GM19193 (cell line): ENCODE data around the gene CD24.

Experiments used
- POLR2A ChIP-seq: IDR thresholded peaks from 4 replicates; pipeline ENCODE4 v1.6.1; 2011; ENCODE audit not compliant: insufficient read depth, insufficient read length; ENCODE audit errors: extremely low read depth

CD24 gene

DNA sequence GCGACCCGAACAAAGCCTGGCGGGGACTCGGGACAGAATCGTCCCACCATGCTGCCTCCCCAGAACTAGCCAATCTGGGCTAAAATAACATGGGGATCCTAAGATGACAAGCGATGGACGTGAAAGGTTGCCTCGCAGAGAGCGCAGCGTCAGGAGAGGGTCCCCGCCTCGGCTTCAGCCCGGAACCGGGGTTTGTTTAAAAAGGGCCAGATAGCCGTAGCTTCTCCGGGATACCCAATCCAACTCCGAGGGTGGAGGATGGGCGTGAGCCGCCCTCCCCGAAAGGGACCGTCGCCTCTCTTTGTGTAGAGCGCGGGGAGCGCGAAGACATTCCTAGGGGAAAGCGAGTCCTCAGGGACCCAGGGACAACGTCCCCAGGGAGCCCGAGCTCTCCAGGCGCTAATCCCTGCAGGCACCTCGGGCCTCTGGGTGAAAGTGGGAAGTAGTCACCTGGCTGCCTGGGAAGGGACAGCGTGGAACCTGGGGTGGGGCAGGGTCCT, 643 bp downstream of the CD24 start:
- TF ChIP-seq POLR2A: no peak

DNA sequence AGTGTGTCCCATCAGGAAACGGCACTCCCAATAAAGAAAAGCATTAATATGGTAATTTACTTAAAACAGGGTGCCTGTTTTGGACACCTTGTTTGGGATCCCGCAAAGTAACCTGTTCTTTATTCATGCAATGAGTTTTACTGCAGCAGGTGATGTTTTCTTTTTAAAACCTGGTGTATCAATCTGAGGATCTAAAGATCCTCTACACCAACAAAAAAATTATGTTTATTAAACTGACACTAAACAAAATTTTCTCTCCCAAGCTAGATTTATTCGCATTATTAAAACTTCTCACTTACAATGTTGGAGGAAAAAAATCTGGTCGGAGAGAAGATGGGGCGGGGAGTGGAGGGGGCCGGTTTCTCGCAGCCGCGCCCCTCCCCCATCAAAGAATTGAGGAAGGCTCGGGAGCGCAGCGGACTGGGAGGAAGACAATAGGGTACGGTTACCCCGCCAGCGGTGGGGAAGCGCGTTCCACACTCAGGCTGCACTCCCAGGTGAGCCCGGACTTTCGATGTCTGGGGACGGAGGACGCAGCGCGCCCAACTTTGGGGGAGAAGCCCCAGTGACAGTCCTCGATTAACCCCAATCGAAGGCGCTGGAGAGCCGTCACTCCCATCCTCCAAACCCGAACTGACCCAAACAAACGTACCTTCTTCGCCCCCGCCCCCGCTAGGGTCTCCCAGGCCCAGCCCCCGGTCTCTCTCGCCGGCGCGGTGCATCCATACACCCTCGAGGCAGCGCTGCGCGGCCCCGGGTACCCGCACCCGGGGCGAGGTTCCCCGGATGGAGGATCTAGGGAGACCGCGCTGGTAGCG, 1.3 kb downstream of the CD24 start:
- no peak for TF ChIP-seq POLR2A

DNA sequence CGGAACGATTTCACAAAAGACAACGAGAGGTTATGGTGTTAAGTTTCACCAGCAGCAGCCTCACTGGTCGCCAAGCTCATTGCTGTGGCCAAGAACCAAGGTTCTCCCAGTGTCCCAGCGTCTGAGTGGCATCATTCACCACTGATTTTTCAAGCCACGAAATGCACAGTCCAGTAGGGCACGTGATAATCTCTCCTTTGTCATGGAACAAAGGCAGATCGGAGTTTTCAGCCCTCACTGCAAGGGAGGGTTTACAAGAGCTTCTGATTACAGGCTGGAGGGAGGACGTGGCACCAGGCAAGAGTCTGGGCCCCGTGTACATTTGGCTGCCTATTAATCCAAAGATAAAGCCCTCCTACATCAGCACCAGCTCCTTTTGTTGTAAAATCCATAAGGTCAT, 2.0 kb downstream of the CD24 start:
- TF ChIP-seq POLR2A: no peak

DNA sequence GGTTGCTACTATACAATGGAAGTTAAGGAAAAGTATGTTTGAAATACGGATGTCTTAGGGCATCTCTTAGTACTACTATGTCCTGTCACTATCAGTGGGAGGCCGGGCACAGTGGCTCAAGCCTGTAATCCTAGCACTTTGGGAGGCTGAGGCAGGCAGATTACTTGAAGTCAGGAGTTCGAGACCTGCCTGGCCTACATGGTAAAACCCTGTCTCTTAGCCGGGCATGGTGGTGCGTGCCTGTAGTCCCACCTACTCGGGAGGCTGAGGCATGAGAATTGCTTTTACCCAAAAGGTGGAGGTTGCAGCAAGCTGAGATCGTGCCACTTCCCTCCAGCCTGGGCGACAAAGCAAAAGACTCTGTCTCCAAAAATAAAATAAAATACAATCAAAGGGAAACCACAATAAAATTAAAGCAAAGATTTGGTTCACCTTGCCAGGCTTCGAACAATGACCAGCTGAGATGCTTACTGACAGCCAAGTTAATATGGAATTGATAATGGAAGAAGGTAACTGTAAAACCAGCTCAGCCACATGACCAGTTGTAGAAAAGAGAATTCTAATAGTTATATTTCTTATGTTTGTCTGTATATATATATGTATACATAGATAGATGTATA, 6.5 kb downstream of the CD24 start:
- TF ChIP-seq POLR2A: no peak

DNA sequence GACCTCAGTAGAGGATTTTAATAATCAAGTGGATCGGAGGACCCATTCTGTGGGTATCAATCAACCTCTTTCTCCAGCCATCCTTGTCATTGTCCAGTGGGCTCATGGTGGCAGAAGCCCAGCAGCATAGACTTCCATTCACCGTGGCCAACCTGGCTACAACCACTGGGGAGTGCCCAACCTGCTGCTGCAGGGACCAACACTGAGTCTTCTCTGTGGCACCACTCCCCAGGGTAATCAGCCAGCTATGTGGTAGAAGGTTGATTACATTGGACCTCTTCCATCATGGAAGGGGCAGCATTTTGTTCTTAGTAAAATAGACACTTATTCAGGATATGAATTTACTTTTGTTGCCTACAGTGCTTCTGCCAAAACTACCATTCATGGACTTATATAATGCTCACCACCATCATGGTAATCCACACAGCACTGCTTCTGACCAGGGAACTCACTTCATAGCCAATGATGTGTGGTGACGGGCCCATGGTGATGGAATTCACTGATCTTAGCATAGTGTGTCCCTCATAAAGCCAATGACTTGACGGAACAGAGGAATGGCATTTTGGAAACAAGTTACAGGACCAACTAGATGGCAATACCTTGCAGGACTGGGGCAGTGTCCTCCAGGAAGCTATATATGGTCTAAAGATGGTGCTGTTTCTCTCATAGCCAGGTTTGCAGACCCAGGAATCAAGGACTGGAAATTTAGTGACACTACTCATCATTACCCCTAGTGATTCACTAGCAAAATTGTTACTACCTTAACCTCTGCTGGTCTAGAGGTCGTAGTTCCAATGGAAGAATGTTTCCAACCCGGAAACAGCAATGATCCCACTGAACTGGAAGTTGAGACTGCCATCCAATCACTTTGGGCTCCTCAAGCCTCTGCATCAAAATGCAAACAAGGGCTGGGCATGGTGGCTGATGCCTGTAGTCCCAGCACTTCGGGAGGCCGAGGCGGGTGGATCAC, 7.6 kb downstream of the CD24 start:
- no peak for TF ChIP-seq POLR2A

DNA sequence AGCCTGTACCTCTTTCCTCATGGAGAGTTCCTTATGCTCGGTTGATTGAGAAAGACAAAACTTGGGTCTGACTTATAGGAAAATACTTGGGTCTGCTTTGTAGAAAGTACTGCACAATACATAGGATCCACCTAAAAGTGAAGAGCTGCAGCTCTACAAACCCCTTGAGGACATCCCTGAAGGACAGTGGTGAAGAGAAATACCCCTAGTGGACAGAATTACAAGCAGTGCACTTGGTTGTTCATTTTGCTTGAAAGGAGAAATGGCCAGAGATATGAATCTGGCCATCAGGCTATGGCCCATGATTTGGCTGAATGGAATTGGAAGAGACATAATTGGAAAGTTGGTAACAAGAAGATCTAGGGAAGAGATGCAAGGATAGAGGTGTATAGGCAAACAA, 8.3 kb downstream of the CD24 start:
- TF ChIP-seq POLR2A: no peak

DNA sequence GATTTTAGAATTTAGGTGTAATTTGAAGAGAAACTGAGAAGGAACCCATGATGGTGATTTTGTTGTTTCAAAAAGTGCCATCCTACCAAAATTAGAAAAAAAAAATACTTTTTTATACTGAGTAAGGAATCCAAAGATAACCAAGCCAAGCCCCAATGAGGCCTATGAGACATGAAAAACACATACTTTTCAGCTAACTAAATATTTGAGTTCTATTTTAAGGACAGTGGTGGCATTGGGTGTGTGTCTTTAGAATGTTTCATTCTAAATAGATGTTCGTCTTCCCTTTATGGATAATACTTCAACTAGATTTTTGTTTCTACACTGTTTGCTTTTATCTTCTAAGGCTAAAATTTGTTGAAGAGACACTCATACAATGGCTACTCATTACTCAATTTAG, 9.6 kb downstream of the CD24 start:
- no peak for TF ChIP-seq POLR2A

DNA sequence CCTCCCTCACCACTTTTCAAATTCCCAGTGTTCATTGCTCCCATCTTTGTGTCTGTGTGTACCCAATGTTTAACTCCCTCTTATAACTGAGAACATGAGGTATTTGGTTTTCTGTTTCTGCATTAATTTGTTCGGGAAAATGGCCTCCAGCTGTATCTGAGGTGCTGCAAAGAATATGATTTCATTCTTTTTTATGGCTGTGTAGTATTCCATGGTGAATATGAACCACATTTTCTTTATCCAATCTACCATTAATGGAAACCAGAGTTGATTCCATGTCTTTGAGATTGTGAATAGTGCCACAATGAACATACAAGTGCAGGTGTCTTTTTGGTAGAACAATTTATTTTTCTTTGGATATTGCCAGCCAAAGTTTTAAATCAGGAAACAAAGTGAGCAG, 10.4 kb downstream of the CD24 start:
- no peak for TF ChIP-seq POLR2A

DNA sequence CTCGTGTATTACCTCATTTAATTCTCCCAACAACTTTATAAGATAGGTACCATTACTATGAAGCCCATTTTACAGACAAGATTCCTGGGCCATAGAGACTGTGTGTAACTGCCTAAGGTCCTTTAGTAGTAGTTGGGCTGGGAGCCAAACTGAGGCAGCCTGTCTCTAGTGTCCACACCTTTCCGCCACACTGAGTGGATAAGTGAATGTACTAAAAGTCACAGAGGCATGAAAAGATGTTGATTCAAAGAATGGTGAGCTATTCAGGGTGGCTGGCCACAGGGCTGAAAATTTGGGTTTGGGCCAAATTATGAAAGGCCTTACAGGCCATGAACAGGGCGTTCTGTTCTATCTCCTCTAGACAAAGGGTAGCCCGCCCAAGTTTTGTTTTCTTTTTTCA, 11.0 kb downstream of the CD24 start:
- TF ChIP-seq POLR2A: no peak

DNA sequence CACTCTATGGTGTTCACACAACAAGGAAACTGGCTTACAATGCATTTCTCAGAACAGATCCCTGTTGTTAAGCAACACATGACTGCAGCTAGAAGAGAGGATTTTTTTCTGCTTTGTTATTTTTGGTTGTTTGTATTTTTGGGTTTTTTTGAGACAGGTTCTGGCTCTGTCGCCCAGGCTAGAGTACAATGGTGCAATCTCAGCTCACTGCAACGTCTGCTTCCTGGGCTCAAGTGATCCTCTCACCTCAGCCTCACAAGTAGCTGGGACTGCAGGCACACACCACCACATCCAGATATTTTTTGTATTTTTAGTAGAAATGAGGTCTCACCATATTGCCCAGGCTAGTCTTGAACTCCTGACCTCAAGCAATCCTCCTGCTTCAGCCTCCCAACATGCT, 12.7 kb downstream of the CD24 start:
- TF ChIP-seq POLR2A: no peak

DNA sequence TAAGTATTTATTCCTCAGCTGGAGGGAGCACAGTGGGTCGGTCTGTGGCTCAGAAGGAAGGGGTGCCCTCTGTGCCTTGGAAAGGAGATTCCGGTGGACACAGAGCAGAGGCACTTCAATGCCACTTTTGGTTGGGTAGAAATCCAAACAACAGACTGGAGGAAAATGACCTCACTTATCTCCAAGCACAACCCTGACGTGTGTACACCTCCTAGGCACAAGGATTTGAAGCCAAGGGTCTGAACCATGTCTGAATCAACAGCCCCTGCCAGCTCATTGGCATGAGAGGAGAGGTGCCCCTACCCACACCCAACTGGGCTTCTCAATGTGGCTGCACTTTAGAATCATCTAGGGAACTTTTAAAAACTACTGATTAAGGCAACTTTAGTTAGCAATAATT, 13.4 kb downstream of the CD24 start:
- no peak for TF ChIP-seq POLR2A

DNA sequence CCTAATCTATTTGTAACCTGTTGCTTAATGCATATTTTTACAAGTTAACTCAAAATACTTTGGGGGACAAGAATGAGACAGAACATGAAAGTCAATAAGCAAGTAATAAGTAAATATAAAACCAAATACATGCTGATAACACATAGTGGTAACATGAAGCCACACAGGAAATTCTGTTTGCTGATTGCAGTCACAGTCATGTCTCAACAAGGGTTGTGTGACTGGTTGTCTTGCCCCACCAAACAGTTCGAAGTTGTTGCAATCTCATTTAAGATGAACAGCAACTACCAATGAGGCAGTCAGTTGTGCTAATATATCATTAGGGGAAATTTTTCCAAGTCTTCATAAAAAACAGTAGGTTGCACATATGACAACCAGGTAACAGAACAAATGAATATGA, 14.5 kb downstream of the CD24 start:
- TF ChIP-seq POLR2A: no peak

DNA sequence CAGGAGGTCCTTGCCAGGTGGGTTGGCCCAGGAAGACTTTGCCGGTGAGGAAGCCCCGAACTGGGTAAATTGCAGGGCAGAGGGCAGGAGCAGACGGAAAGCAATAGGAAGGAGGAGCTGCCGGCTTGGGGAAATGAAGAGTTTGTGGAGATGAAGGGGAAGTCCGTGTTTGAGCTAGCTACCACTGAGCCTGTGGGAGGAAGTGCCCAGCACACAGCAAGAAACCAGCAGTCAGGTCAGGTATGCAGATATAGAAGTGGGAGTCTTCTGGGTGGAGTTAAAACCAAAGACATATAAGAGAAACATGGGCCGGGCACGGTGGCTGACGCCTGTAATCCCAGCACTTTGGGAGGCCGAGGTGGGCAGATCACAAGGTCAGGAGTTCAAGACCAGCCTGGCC, 34.7 kb downstream of the CD24 start:
- no peak for TF ChIP-seq POLR2A

DNA sequence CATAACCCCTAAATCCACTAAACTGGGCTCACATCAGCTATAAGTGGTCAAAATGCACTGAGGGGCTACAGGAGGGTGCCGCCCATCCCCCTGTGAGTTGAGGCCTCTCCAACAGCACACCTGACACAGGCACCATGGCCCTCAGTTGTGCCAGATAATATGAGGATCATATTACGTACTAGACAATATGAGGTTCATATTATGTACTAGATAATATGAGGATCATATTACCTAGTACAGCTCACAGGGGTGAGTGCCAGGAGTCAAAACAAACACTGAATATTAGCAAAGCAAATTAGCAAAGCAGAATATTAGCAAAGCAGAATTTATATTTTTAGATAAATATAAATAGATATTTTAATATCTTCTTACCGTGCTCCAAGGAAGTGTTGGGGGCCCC, 35.3 kb downstream of the CD24 start:
- no peak for TF ChIP-seq POLR2A

DNA sequence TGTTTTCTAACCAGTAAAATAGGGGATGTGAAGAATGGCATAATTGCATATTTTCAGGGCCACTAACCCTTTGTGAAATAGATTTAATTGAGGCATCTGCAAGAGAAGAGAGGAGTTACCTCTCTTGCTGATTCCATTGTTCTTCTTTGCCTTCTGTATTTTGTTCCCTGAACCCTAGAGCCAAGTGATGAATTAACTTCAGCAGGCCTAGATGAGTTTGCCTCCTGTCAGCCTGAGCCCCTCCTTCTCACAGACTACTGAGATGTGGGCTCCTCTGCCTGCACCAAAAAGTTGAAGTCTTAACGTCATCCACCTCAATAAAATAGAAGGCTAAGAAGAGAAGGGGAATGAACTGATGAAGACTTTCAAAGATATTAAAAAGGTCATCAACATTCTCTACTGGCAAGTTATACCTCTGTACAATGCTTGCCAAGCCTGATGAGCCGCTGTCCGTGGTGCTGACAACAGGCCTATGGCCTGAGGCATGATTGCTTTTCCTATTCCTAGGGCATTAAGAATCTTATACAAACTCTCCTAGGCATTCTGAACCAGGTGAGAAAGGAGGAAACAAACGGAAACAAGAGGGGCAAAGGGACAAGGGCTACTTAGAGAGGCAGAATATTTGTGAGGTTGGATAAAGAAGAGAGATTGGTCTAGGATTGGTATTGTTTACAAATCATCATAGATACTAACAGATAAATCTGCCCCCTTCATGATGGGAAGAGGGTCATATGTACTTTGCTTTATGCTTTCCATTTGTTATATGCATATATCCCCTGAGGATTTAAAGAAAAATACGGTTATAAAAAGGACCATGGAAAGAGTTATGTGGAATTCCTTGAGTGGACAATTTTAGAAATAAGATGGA, 46.8 kb downstream of the CD24 start:
- no peak for TF ChIP-seq POLR2A

DNA sequence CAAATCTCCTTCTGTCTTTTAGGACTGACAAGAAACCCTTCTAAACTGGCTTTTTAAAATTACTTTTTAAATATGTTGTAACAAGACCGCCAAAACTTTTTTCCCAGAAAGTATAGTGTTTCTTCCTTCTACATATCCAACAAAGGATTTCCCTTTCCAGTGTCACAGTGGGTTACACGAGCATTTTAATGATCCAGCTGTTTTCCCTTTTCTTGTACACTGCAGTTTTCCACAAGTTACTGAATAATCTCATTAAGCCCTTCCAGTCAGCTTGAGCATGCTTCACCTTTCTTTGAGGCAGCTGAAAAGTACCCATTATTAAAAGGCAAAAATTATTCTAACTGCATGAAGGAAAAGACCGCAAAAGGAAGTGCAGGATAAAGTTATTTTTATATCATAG, 48.6 kb downstream of the CD24 start:
- TF ChIP-seq POLR2A: no peak
